PC-3 (cell line): ENCODE data around the gene CLSTN1.

ENCODE experiments used
- EZH2phosphoT487 ChIP-seq: fragments of 300-600 bp; sonication (generic); IDR thresholded peaks from 2 replicates; pipeline ENCODE4 v1.6.1; 2018; ENCODE audit warnings: mild to moderate bottlenecking, antibody characterized with exemption, low read length, borderline replicate concordance
- TF ChIP-seq, protein P1 (sequence below): fragments of 300-600 bp; sonication (generic); conservative IDR thresholded peaks from 2 replicates; pipeline ENCODE4 v1.5.1; 2017; ENCODE audit warnings: antibody characterized with exemption, low read depth, mild to moderate bottlenecking, low read length

DNA sequence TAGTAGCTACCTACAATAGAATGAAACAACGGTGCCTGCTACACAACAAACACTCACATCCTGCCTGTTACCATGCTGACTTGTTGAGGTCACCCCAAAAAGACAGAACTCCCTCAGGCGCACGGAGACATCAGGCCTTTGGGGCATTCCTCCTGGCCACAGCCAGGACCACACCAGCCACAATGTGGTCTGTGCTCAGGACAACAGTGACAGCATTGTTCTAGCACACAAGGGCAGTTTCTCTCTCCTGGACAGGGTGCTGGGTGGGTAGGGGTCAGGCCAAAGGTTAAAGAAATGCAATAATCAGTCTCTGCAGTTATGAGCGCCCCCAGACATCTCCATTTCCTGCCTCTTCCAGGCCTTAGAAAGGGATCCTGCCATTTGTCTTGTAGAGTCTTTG lies 46.8 kb upstream of the CLSTN1 start:
- TF ChIP-seq, protein P1, sequence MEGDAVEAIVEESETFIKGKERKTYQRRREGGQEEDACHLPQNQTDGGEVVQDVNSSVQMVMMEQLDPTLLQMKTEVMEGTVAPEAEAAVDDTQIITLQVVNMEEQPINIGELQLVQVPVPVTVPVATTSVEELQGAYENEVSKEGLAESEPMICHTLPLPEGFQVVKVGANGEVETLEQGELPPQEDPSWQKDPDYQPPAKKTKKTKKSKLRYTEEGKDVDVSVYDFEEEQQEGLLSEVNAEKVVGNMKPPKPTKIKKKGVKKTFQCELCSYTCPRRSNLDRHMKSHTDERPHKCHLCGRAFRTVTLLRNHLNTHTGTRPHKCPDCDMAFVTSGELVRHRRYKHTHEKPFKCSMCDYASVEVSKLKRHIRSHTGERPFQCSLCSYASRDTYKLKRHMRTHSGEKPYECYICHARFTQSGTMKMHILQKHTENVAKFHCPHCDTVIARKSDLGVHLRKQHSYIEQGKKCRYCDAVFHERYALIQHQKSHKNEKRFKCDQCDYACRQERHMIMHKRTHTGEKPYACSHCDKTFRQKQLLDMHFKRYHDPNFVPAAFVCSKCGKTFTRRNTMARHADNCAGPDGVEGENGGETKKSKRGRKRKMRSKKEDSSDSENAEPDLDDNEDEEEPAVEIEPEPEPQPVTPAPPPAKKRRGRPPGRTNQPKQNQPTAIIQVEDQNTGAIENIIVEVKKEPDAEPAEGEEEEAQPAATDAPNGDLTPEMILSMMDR, result no peak
- no peak for TF ChIP-seq EZH2phosphoT487
